ENCODE measurements around the gene ZNF679.
A peak's percentile ranks its signal among the peaks of the same experiment; 100 is the strongest.
"Not testable (repeated sequence)": the region's sequence is repeated elsewhere in the genome, so short reads cannot be mapped to it uniquely, and the experiment has no call there.

ZNF679 gene

DNA sequence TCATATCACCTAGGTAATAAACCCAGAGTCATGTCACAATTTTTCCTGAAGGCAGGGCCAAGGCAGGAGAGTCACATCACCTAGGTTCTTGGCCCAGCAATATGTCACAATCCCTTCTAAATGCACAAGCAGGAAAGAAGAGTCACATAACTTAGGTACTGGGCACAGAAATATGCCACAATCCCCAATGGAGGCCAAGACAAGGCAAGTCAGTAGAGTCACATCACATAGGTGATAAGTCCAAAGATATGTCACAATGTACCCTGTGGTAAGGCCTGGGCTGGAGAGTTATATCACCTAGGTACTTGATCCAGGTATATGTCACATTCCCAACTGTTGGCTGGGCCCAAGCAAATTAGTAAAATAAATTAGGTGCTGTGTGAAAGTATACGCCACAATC, at the start of gene ZNF679:
TSS of gene ZNF679 (plus strand) at position 301 of the 400 bp plus-strand sequence. CDS start 20,644 bp downstream, outside the sequence.
- not testable (repeated sequence) for DNase-seq

DNA sequence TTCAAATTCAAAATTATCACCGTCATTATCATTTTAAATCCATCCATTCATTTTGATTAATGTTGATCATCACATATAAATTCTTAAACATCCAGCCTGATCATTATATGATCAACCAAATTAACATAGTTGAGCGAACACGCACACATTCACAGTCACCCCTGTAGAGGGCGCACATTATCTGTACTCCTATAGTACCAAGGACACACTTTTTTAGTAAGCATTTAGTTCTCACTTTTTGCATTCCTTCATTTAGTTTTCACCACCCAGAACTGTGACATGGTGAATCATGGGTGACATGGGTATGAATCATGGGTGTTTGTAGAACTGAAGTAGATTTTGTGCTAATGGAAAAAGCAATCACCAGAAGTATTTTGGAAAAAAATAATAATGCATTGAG, 47.3 kb upstream of the ZNF679 start:
- peak; percentile 8 for DNase-seq

DNA sequence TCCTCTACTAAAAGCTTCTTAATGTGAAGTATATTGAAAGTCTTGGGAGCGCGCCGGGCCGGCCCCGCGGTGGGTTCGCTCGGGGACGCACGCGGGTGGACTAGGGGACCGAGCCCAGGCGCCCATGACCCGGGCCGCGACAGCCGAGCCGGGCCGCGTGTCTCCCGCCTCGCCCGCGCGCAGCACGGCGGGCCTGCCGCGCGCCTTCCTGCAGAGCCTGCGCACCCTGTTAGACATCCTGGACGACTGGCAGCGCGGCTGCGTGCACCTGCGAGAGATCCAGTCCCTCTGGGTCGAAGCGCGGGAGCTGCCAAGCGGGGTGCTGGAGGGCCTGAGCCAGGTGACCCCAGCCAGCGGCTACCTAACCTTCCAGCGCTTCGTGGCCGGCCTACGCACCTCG, 46.7 kb upstream of the ZNF679 start:
- no peak for DNase-seq

DNA sequence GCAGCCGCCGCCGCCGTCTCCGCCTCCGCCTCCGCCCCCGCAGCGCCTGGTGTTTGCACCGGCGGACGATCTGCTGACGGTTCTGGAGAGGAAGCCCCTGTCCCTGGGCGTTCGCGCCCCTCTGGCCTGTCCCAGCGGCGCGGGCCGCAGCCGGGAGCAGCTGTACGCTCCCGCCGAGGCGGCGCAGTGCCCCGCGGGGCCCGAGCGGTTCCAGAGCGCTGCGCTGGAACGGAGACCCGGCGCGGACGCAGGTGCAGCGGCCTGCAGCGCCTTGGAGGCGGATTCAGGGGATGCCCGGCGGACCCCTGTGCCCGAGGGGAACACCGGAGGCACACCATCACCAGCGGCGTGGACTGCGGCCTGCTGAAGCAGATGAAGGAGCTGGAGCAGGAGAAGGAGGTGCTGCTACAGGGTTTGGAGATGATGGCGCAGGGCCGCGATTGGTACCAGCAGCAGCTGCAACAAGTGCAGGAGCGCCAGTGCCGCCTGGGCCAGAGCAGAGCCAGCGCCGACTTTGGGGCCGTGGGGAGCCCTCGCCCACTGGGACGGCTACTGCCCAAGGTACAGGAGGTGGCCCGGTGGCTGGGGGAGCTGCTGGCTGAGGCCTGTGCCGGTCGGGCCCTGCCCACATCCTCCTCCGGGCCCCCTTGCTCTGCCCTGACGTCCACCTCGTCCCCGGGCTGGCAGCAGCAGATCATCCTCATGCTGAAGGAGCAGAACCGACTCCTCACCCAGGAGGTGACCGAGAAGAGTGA, 46.1 kb upstream of the ZNF679 start:
- no peak for DNase-seq

DNA sequence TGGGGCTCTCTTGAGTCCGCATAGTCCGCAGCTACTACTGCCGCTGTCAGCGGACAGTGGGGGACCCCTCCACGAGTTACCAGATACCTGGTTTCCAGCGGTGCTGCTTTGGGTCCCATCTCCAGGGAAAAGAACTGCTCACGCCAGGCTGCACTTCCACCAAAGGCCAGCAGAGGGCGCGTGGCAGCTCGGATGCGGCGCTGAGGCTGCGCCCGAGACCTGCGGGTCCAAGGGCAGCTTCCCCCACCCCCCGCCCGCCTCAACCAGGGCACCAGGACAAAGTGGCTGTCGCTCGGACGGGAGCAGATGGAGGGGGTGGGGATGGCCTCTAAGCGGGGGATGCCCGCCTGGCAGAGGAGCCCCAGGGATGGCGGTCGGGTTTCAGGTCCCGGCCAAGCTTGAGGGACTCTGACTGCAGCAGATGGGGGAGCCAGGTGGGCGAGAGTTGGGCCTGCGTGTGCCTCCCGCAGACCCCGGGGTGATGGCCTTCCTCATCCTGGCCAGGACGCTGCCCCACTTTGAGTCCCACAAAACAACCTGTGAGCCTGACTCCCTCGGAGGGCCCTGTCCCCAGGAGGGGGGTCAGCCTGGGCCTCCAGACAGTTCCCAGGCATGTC, 45.0 kb upstream of the ZNF679 start:
- DNase-seq = no peak

DNA sequence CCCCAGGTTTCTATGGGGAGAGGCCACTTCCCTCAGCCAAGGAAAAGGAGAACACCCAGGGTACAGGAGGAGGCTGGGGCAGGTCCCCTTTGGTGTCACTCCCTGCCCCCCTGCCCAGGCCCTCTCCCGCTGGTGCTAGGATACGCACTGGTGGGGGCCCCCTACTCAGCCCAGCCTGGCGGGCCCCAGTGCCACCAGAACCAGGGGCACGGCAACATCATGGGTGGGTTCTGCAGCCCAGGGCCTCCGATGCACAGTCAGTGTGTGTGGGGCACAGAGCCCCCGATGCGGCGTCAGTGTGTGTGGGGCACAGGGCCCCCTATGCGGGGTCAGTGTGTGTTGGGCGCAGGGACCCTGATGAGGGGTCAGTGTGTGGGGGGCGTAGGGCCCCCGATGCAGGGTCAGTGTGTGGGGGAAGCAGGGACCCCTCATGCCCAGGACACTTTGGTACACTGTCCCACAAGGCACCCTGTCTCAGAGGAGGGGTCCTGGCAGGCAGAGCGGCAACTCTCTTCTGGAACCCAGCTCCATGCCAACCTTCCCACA, 44.4 kb upstream of the ZNF679 start:
- DNase-seq = no peak

DNA sequence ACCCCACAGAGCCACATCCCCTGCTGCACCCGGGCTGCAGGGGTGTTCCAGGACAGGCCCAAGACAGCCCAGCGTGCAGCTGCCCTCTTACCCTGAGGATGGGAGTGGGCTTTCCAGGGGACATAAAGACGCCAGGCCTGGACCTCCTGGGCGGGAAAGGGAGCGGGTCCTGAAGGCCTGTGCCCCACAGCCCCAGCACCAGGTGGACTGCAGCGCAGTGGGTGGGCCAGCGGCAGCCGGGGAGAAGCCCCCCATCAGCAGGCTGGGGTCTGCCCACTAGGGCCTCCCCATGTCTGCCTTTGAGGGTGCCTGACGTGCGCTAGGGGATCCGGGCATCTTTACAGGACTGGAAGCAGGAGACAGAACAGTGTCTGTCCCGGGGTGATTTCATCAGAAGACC, 43.9 kb upstream of the ZNF679 start:
- DNase-seq = no peak

DNA sequence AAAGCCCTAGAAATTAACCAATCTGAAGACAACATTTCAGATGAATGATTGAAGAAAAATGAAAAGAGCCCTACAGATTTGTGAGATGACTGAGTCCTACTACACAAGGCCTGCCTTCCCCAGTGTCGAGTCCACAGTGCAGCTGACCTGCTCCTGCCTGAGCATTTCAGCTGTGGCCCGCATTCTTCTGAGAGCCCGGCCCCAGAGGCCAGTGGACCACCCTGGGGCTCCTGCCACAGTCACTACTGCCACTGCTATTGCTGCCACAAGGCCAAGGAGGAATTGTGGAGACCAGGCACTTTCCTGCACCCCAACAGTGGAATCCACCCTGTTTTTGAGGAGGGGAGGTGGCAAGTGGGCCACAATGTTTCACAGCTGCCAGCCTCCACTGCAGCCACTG, 40.9 kb upstream of the ZNF679 start:
- DNase-seq = no peak

DNA sequence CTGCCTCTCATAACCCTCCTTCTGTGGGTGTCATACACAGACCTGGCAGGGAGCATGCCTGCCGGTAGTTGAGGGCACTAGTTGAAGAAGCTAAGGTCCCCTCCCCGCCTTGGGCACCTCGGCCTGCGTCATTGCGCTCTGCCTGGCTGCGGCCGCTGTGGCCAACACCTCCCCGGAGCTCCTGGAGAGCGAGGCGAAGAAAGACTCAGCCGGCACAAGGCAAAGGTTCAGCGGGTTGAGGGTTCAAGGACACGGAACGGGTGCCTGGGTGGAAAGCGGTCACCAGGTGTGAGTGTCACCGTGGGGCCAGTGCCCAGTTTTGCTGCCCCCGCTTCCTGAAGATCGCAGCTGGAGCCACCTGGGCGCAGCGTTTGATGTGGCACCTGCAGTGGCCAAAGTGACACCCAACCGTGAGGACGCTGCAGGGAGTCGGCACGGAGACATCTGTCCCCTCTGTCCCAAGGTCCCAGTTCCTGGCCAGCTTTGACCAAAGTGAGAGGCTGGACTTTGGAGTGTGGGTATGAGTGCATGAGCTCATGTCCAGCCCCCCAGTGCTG, 36.0 kb upstream of the ZNF679 start:
- DNase-seq = no peak

DNA sequence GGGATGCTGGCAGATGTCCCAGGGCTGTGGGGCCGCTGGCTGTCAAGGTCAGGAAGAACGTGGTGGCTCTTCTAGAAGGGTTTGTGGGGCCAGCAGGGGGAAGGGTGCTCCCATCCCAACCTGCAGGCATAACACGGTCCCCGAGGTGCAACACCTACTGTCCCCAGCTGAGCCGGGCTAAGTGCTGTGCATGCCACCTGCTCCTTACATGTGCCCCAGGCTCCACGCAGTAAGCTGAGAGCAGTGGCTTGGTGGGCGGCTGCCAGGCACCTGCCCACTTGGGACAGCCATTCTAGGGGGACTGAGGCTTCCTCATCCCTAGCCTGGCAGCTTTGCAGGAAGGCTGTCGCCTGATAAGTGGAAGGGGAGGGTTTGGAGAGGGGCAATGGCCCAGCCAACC, 35.5 kb upstream of the ZNF679 start:
- no peak for DNase-seq

DNA sequence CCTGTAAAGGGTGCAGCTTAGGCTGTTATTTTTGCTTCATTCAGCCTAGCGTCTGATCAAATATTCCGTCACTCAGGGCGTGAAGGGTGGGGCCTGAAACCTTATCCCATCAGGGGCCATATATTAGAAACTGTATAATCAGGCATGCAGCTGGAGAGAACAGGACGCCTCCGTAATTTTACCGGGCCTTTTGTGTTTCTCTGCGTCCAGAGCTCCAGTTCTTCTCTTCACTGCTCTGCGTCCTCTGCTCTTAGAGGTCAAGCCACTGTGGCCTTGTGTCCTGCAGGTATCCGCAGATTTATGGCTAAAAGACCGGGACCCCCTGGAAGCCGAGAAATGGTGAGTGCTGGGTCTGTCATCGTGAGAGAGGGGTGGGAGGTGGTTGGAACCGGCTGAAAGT, 21.4 kb upstream of the ZNF679 start, which contains the start of gene ZNF735:
TSS of gene ZNF735 (plus strand) at position 301 of the 400 bp plus-strand sequence. CDS start at position 301, 0 bp downstream.
- DNase-seq = no peak

DNA sequence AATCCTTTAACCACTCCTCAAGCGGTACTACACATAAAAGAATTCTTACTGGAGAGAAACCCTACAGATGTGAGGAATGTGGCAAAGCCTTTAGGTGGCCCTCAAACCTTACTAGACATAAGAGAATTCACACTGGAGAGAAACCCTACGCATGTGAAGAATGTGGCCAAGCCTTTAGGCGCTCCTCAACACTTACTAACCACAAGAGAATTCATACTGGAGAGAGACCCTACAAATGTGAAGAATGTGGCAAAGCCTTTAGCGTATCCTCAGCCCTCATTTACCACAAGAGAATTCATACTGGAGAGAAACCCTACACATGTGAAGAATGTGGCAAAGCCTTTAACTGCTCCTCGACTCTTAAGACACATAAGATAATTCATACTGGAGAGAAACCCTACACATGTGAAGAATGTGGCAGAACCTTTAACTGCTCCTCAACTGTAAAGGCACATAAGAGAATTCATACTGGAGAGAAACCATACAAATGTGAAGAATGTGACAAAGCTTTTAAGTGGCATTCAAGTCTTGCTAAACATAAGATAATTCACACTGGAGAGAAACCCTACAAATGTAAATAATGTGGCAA, 8.5 kb upstream of the ZNF679 start:
- not testable (repeated sequence) for DNase-seq

DNA sequence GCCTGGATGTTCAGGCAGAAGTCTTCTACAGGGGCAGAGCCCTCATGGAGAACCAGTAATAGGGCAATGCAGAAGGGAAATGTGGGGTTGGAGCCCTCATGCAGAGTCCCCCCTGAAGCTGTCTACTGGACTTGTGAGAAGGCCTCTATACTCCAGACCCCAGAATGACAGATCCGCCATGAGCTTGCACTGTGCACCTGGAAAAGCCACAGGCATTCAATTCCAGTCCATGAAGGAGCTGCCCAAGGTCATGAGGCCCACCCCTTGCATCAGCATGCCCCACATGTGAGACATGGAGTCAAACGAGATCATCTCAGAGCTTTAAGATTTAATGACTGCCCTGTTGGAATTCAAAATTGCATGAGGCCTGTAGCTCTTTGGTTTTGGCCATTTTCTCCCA, 4.9 kb upstream of the ZNF679 start:
- DNase-seq = no peak

DNA sequence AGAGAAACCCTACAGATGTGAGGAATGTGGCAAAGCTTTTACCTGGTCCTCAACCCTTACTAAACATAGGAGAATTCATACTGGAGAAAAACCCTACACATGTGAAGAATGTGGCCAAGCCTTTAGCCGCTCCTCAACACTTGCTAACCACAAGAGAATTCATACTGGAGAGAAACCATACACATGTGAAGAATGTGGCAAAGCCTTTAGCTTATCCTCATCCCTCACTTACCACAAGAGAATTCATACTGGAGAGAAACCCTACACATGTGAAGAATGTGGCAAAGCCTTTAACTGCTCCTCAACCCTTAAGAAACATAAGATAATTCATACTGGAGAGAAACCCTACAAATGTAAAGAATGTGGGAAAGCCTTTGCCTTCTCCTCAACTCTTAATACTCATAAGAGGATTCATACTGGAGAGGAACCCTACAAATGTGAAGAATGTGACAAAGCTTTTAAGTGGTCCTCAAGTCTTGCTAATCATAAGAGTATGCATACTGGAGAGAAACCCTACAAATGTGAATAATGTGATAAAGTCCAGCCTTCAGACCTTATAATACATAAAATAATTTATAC, 38.2 kb downstream of the ZNF679 start:
- DNase-seq = no peak

DNA sequence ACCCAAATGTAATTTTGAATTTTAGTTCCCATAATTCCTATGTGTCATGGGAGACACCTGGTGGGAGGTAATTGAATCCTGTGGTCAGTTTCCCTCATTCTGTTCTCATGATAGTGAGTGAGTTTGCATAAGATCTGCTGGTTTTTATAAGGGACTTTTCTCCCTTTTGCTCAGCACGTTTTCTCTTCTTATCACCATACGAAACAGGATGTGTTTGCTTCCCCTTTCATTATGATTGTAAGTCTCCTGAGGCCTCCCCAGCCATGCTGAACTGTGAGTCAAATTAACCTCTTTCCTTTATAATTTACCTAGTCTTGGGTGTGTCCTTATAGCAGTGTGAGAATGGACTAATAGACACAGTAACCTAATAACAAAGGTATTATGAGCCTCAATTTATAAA, 49.4 kb downstream of the ZNF679 start:
- DNase-seq = no peak

DNA sequence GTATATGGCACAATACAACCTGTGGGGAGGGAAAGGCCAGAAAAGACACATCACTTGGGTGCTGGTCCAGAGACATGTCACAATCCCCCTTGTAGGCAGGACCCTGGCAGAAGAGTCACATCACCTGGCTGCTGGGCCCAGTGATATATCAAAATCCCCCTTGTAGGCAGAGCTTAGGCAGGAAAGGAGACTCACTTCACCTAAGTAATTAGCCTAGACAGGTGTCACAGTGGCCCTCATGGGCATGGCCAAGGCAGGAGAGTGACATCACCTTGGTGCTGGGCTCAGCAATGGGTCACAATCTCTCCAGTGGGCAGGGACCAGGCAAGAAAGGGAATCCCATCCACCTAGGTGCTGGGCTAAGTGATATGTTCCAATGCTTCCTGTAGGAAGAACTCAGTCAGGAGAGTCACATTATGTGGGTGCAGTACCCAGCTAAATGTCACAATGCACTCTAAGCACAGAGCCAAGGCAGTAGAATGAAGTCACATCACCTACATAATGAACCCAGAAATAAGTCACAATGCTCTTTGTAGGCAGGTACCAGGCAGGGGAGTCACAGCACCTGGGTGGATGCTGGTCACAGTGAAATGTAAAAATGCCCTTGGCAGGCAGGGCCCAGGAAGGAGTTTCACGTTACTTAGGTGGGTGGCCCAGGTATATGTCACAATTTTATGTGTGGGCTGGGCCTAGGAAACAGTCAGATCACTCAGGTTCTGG, 66.6 kb downstream of the ZNF679 start:
- no peak for DNase-seq

DNA sequence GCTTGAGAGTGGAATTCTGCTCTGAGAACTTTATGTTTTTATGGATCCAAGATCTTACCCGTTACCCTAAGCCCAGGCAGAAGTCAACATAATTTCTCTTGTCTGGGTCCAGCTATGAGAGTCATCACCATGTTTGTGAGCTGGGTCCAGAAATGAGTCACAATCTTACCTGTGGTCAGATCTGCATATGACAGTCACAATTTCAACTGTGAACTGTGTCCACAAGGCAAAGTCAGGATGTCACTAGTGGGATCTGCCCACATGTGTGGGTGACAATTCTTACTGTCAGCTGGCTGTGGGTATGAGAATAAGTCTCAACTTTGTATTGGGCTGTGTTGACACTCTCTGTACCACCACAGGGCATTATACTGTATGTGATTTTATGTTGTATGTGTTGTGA, 69.1 kb downstream of the ZNF679 start:
- DNase-seq = not testable (repeated sequence)

DNA sequence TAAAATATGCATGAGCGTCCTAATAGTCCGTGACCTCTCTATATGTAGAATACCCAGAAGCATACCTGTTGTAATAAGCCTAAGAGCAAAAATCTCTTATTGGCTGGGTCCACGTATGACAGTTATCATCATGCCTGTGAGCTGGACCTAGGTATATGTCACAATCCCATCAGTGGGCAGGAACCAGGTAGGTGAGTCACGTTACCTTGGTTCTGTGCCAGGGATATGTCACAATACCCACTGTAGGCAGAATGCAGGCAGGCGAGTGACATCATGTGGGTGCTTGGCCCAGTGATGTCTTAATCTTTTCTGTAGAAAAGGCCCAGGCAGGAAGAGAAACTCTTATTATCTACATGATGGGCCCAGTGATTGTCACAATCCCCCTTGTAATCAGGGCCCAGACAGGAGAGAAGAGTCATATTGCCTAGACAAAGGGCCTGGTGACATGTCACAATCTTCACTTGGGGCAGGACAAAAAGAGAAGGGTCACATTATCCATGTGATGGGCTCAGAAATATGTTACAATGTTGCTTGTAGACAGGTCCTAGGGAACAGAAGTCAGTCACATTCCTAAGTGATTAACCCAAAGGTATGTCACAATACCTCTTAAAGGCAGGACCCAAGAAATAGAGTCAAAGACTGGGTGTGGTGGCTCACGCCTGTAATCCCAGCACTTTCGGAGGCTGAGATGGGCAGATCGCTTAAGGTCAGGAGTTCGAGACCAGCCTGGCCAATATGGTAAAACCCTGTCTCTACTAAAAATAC, 72.5 kb downstream of the ZNF679 start:
- DNase-seq = no peak

DNA sequence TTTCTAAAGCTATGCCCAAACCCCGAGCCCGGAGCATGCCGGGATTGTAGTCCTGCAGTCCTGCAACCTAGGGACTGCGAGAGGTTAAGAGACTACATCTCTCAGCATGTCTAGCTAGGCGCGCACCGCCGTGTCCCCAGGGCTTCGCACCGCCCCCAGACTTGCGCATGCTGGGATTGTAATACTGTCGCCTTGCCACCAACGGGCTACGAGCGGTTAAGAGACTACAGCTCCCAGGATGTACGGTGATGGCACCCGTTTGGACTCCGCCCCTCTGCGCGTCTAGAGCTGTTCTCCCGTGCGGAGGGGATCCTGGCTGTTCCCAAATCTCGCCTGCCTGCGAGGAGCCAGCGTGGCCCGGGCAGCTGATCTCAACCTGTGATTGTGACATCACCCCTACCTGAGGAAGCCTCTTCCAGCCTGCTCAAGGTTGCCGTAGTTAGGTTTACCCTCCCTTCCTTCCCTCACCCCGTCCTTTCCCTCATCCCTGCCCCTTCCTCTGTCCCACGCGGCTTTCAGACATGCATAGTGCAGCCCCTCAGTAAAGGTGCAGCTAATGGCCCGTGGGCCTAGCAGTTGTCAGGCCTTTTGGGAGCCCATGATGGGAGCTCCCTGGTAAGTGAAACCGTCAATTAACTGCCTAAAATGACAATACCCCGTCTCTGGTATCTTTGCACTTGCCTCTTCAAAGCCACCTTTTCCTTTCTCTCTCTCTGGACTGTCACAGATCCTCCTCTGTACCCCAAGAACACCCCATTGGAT, 79.2 kb downstream of the ZNF679 start:
- DNase-seq = peak; percentile 98

DNA sequence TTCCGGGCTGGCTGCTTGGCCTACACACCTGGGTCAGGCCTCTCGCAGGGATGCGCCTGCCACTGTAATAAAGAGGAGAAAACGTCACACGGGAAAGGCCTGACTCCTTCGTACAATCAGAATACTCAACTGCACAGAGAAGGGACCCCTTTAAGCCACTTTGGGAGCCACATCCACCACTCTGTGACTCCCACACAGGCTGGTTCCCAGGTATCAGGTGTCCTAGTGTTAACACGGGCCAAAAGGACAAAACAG, 79.7 kb downstream of the ZNF679 start:
- no peak for DNase-seq

DNA sequence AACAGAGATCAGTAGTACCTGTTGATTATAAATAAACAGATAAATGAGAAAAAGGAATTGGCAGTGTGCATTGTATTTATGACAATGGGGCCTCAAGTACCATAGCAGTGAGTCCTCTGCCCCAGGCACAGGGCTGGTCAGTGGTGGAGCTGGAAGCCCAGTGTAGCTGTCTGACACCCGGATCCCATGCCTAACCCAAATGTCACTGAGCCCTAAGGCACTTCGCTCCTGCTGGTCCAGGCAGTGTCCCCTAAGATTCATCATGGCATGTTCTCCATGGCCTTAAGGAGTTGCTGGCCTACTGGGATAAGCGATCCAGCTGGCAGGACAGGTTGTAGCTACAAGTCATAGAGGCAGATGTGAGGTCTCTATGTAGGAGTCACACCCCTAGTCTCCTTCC, 82.2 kb downstream of the ZNF679 start:
- DNase-seq = no peak
